IMR-90 (cell line): Measurements from ENCODE around the gene MCUB. TPM values are rescaled to one million over a fixed set of nuclear protein-coding genes. Genes with fewer than 3 reads are reported as not detected.

Experiments used
- ATAC-seq: fragments of 200-7000 bp; cut with Tn5 transposase; 2 replicates; pipeline ENCODE4 v1.9.1; 2020; ENCODE audit warnings: low read depth, mild to moderate bottlenecking, moderate library complexity
- BruUV-seq: library from RNA; stranded (reverse); fragments of 400-500 nt; replicated peaks from 2 replicates; lab custom pipeline; 2021; lab: Mats Ljungman, UMichigan
- CTCF ChIA-PET: fragments of 300-600 bp; formaldehyde crosslinking; extraction: SDS; loops from one replicate; lab custom pipeline; 2021; ENCODE audit warnings: antibody characterized with exemption; lab: Yijun Ruan, JAX
- POLR2A ChIA-PET: fragments of 300-600 bp; sonication (Branson Sonifier 250); formaldehyde crosslinking; loops from one replicate; lab custom pipeline; 2022; ENCODE audit warnings: antibody characterized with exemption; ENCODE audit not compliant: unreplicated experiment; lab: Charles Lee
- DNase-seq: peaks from one replicate; pipeline ENCODE4 v3.0.0; 2013
- H2AFZ ChIP-seq: replicated peaks from 2 replicates; pipeline ENCODE3; 2013; ENCODE audit warnings: low read length, mild to moderate bottlenecking; ENCODE audit not compliant: poor library complexity
- H2AK5ac ChIP-seq: 2 replicates; pipeline ENCODE4 v1.6.1; 2013; ENCODE audit warnings: low read depth, low read length, inconsistent platforms
- H2AK9ac ChIP-seq: replicated peaks from 2 replicates; pipeline ENCODE3; 2013; ENCODE audit warnings: mild to moderate bottlenecking, low read depth, low read length, moderate library complexity; ENCODE audit not compliant: poor library complexity
- H2BK120ac ChIP-seq: 2 replicates; pipeline ENCODE4 v1.6.1; 2013; ENCODE audit warnings: low read depth, low read length, inconsistent platforms
- H2BK15ac ChIP-seq: 3 replicates; pipeline ENCODE4 v1.6.1; 2013; ENCODE audit warnings: low read depth, low read length, inconsistent platforms
- H2BK20ac ChIP-seq: 2 replicates; pipeline ENCODE4 v1.6.1; 2013; ENCODE audit warnings: low read depth, mild to moderate bottlenecking, inconsistent platforms, low read length, moderate library complexity
- H2BK5ac ChIP-seq: 2 replicates; pipeline ENCODE4 v1.6.1; 2013; ENCODE audit warnings: mild to moderate bottlenecking, low read depth, low read length, inconsistent platforms; ENCODE audit not compliant: poor library complexity, severe bottlenecking
- H3K14ac ChIP-seq: replicated peaks from 2 replicates; pipeline ENCODE4 v1.6.1; 2013; ENCODE audit warnings: low read depth, low read length, inconsistent platforms
- H3K18ac ChIP-seq: 2 replicates; pipeline ENCODE4 v1.6.1; 2013; ENCODE audit warnings: low read depth, low read length, control low read depth
- H3K23ac ChIP-seq: 2 replicates; pipeline ENCODE4 v1.6.1; 2013; ENCODE audit warnings: low read depth, low read length, inconsistent platforms
- H3K27ac ChIP-seq: 2 replicates; pipeline ENCODE4 v1.5.1; 2013; ENCODE audit warnings: mild to moderate bottlenecking, control low read depth, low read length; ENCODE audit not compliant: insufficient read depth
- H3K27me3 ChIP-seq: 2 replicates; pipeline ENCODE4 v1.6.1; 2013; ENCODE audit warnings: low read length; ENCODE audit not compliant: control insufficient read depth, insufficient read depth
- H3K36me3 ChIP-seq: 2 replicates; pipeline ENCODE4 v1.6.1; 2013; ENCODE audit warnings: low read length, mixed read lengths; ENCODE audit not compliant: control insufficient read depth, insufficient read depth
- H3K4ac ChIP-seq: 2 replicates; pipeline ENCODE4 v1.6.1; 2013; ENCODE audit warnings: low read depth, low read length, inconsistent platforms
- H3K4me1 ChIP-seq: 2 replicates; pipeline ENCODE4 v1.6.1; 2013; ENCODE audit warnings: low read length, mixed read lengths; ENCODE audit not compliant: control insufficient read depth, insufficient read depth
- H3K4me2 ChIP-seq: 2 replicates; pipeline ENCODE4 v1.6.1; 2013; ENCODE audit warnings: low read depth, mild to moderate bottlenecking, control low read depth, low read length, moderate library complexity
- H3K4me3 ChIP-seq: 2 replicates; pipeline ENCODE4 v1.5.1; 2013; ENCODE audit warnings: low read depth, mild to moderate bottlenecking, control low read depth, low read length, moderate library complexity; ENCODE audit not compliant: insufficient read depth
- H3K56ac ChIP-seq: 2 replicates; pipeline ENCODE4 v1.6.1; 2013; ENCODE audit warnings: low read length, inconsistent platforms; ENCODE audit not compliant: insufficient read depth; ENCODE audit errors: extremely low read depth
- H3K79me1 ChIP-seq, 2 experiments: 2 replicates each; pipeline ENCODE4 v1.6.1; 2013; ENCODE audit warnings: low read length in 2 of 2, inconsistent platforms in 1 of 2, low read depth in 1 of 2
- H3K9ac ChIP-seq: 2 replicates; pipeline ENCODE4 v1.6.1; 2013; ENCODE audit warnings: low read depth, low read length, control low read depth
- H3K9me1 ChIP-seq: 2 replicates; pipeline ENCODE4 v1.6.1; 2013; ENCODE audit warnings: low read length, inconsistent platforms; ENCODE audit not compliant: insufficient read depth
- H3K9me3 ChIP-seq: 2 replicates; pipeline ENCODE4 v1.6.1; 2013; ENCODE audit warnings: low read length; ENCODE audit not compliant: control insufficient read depth, insufficient read depth
- H4K20me1 ChIP-seq: 2 replicates; pipeline ENCODE4 v1.6.1; 2013; ENCODE audit warnings: low read length, inconsistent platforms; ENCODE audit not compliant: insufficient read depth
- H4K5ac ChIP-seq: 2 replicates; pipeline ENCODE4 v1.6.1; 2013; ENCODE audit warnings: mild to moderate bottlenecking, low read depth, low read length, control low read depth
- H4K8ac ChIP-seq, 2 experiments: 2 replicates each; pipeline ENCODE4 v1.6.1; 2013; ENCODE audit warnings: low read depth in 2 of 2, low read length in 2 of 2, control low read depth in 1 of 2, inconsistent platforms in 1 of 2
- H4K91ac ChIP-seq: 2 replicates; pipeline ENCODE4 v1.6.1; 2013; ENCODE audit warnings: low read depth, low read length, inconsistent platforms; ENCODE audit not compliant: insufficient read depth
- CEBPB ChIP-seq: IDR thresholded peaks from 2 replicates; pipeline ENCODE4 v1.6.1; 2012; ENCODE audit warnings: low read depth, low read length, improper control_type of control experiment
- CHD1 ChIP-seq: IDR thresholded peaks from 2 replicates; pipeline ENCODE4 v1.6.1; 2012; ENCODE audit warnings: low read depth, low read length, improper control_type of control experiment
- MAFK ChIP-seq: IDR thresholded peaks from 2 replicates; pipeline ENCODE4 v1.6.1; 2012; ENCODE audit warnings: low read depth, low read length, improper control_type of control experiment
- MAZ ChIP-seq: IDR thresholded peaks from 2 replicates; pipeline ENCODE4 v1.6.1; 2012; ENCODE audit warnings: low read depth, mild to moderate bottlenecking, low read length, improper control_type of control experiment, moderate library complexity, borderline replicate concordance
- MXI1 ChIP-seq: IDR thresholded peaks from 2 replicates; pipeline ENCODE4 v1.6.1; 2012; ENCODE audit warnings: low read depth, mild to moderate bottlenecking, low read length, moderate library complexity, borderline replicate concordance
- NFE2L2 ChIP-seq: fragments of 150-350 bp; IDR thresholded peaks from 2 replicates; pipeline ENCODE4 v1.6.1; 2016; ENCODE audit warnings: low read depth, mild to moderate bottlenecking, low read length
- POLR2A ChIP-seq: IDR thresholded peaks from 2 replicates; pipeline ENCODE4 v1.6.1; 2012; ENCODE audit warnings: mild to moderate bottlenecking, low read depth, low read length
- RAD21 ChIP-seq: IDR thresholded peaks from 2 replicates; pipeline ENCODE4 v1.6.1; 2012; ENCODE audit warnings: low read length, improper control_type of control experiment
- RCOR1 ChIP-seq: IDR thresholded peaks from 2 replicates; pipeline ENCODE4 v1.6.1; 2012; ENCODE audit warnings: mild to moderate bottlenecking, low read length, improper control_type of control experiment; ENCODE audit not compliant: insufficient replicate concordance
- SMC3 ChIP-seq: fragments of 150-350 bp; IDR thresholded peaks from 2 replicates; pipeline ENCODE4 v1.6.1; 2016; ENCODE audit warnings: low read depth, mild to moderate bottlenecking, antibody characterized with exemption, low read length, moderate library complexity
- WGBS, 2 experiments: methylation state at CpG; one replicate each; pipeline versions ENCODE4 v1.1.5 to v1.1.7; 2013; ENCODE audit warnings: missing lambda C conversion rate in 2 of 2; ENCODE audit not compliant: insufficient read length in 1 of 2; ENCODE audit errors: extremely low coverage in 2 of 2; 5-methylcytosine and 5-hydroxymethylcytosine counted together
- dilution Hi-C: fragments of 300-500 bp; cut with HindIII; formaldehyde crosslinking; loops from one replicate; pipeline ENCODE4 v1.14.3; 2018; ENCODE audit warnings: low sequenced_read_pairs; ENCODE audit not compliant: unreplicated experiment
- in situ Hi-C: fragments of 300-500 bp; cut with MboI; formaldehyde crosslinking; loops from 3 replicates; pipeline ENCODE4 v1.14.3; 2019; ENCODE audit warnings: low sequenced_read_pairs, inconsistent platforms, mixed read lengths
- intact Hi-C: fragments of 100-400 bp; cut with micrococcal nuclease; formaldehyde crosslinking; loops from 2 replicates; pipeline ENCODE4 v1.10.0; 2022
- polyA plus RNA-seq, 3 experiments: library from polyadenylated mRNA; depleted of rRNA; stranded (reverse); fragments of >200 nt; gene quantifications; 2 replicates each; pipeline ENCODE4 v1.2.3, GENCODE V29; 2012; ENCODE audit warnings: low replicate concordance in 1 of 3
- total RNA-seq: library from RNA; depleted of rRNA; stranded (reverse); fragments of >200 nt; gene quantifications from 2 replicates; pipeline ENCODE4 v1.2.3, GENCODE V29; 2012
- TF ChIP-seq, protein P1 (sequence below): conservative IDR thresholded peaks from 2 replicates; pipeline ENCODE4 v1.5.1; 2012; ENCODE audit warnings: mild to moderate bottlenecking, low read depth, low read length, improper control_type of control experiment
- TF ChIP-seq, protein P2 (sequence below): fragments of 150-350 bp; IDR thresholded peaks from 2 replicates; pipeline ENCODE4 v1.6.1; 2016; ENCODE audit warnings: low read depth, mild to moderate bottlenecking, low read length, moderate library complexity, borderline replicate concordance

Gene MCUB
- total and polyA plus RNA-seq, 2 of the 4 experiments (the other 2 are of a cell fraction): 18.5 to 20.4 TPM

DNA sequence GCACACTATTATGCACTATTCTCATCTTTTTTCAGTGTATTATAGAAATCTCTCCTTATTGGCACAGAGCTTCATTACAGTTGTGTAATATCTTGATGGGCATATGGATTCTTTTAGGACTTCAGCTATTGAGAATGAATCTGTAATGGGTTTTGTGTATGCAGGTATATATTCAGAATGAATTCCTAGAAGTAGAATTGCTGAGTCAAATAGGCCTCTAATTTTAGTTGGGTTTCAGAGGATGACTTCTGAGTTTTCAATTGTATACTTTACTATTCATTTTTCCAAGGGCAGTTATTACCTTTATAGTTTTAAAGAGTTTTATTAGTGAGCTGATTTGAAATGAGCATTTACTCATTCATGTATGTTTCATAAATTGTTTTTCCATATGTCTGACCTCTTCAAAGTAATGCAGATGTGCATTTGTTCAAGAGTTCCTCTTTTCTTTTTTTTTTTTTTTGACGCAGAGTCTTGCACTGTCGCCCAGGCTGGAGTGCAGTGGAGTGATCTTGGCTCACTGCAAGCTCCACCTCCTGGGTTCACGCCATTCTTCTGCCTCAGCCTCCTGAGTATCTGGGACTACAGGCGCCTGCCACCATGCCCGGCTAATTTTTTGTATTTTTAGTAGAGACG is 123.7 kb downstream of the MCUB start:
- Histone ChIP-seq H3K9me1 (peaks cover 3% of the 10 kb centered on the region; the same call in 1 of the 2 replicates), H2BK20ac (no peak overlapping the region), H2BK15ac (no peak overlapping the region), H2BK120ac (no peak overlapping the region), H3K27me3 (no peaks in the 10 kb centered on the region), H3K36me3 (peaks cover 4% of the 10 kb centered on the region; the same call in 1 of the 2 replicates), H2AK9ac (no peak overlapping the region), H3K56ac (no peak overlapping the region), H3K4me2 (no peak overlapping the region), H4K91ac (no peak overlapping the region), H3K27ac (no peak overlapping the region), H3K79me1 (no peaks in the 10 kb centered on the region; a peak in 1 of 4 replicates), H3K4me1 (no peaks in the 10 kb centered on the region), H4K20me1 (no peaks in the 10 kb centered on the region), H3K9me3 (no peaks in the 10 kb centered on the region), H3K4ac (no peak overlapping the region), H4K5ac (no peak overlapping the region), H3K9ac (no peak overlapping the region), H3K14ac (no peak overlapping the region), H2BK5ac (no peak overlapping the region), H2AFZ (no peak overlapping the region), H4K8ac (no peak overlapping the region), H3K4me3 (no peak overlapping the region), H2AK5ac (no peak overlapping the region), H3K18ac (no peak overlapping the region), H3K23ac (no peak overlapping the region)
- BruUV-seq: no TSS peak
- WGBS, 2 experiments: no CpG with 5 or more reads among the region's 6 CpGs
- POLR2A ChIA-PET: no interaction called here
- dilution Hi-C loops (no loop called here), in situ Hi-C loops (no loop called here), intact Hi-C loops (no loop called here)
- TF ChIP-seq SMC3 (no peak), NFE2L2 (no peak), MAFK (no peak), RCOR1 (no peak), MAZ (no peak), MXI1 (no peak), POLR2A (no peak), RAD21 (no peak), CHD1 (no peak), CEBPB (no peak)
- TF ChIP-seq, protein P1, sequence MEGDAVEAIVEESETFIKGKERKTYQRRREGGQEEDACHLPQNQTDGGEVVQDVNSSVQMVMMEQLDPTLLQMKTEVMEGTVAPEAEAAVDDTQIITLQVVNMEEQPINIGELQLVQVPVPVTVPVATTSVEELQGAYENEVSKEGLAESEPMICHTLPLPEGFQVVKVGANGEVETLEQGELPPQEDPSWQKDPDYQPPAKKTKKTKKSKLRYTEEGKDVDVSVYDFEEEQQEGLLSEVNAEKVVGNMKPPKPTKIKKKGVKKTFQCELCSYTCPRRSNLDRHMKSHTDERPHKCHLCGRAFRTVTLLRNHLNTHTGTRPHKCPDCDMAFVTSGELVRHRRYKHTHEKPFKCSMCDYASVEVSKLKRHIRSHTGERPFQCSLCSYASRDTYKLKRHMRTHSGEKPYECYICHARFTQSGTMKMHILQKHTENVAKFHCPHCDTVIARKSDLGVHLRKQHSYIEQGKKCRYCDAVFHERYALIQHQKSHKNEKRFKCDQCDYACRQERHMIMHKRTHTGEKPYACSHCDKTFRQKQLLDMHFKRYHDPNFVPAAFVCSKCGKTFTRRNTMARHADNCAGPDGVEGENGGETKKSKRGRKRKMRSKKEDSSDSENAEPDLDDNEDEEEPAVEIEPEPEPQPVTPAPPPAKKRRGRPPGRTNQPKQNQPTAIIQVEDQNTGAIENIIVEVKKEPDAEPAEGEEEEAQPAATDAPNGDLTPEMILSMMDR: no peak
- TF ChIP-seq, protein P2, sequence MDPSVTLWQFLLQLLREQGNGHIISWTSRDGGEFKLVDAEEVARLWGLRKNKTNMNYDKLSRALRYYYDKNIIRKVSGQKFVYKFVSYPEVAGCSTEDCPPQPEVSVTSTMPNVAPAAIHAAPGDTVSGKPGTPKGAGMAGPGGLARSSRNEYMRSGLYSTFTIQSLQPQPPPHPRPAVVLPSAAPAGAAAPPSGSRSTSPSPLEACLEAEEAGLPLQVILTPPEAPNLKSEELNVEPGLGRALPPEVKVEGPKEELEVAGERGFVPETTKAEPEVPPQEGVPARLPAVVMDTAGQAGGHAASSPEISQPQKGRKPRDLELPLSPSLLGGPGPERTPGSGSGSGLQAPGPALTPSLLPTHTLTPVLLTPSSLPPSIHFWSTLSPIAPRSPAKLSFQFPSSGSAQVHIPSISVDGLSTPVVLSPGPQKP: no peak
- CTCF ChIA-PET: interaction anchor here (0.6 kb wide), 1 partner anchor 62 kb away, joined by 4 read pairs; no protein-coding TSS in a partner anchor
- no peak for DNase-seq
- ATAC-seq: no peak
